Osteoblast (primary cell): ENCODE measurements around the gene CFAP74. TPM values are rescaled to one million over a fixed set of nuclear protein-coding genes. Genes with fewer than 3 reads are reported as not detected.

Experiments used
- DNase-seq: peaks from one replicate; pipeline ENCODE4 v3.0.0; 2011; ENCODE audit warnings: low spot score, mixed read lengths; ENCODE audit not compliant: insufficient read length; ENCODE audit errors: missing footprints
- H2AFZ ChIP-seq: 2 replicates; pipeline ENCODE4 v1.6.0; 2011; ENCODE audit warnings: mild to moderate bottlenecking, low read length
- H3K27ac ChIP-seq: 2 replicates; pipeline ENCODE4 v1.5.1; 2011; ENCODE audit warnings: mild to moderate bottlenecking, low read depth, low read length, moderate library complexity
- H3K27me3 ChIP-seq: 2 replicates; pipeline ENCODE4 v1.6.0; 2012; ENCODE audit warnings: mild to moderate bottlenecking, control low read depth, inconsistent platforms, low read length, moderate library complexity; ENCODE audit not compliant: insufficient read depth
- H3K36me3 ChIP-seq: 2 replicates; pipeline ENCODE4 v1.5.1; 2011; ENCODE audit warnings: mild to moderate bottlenecking, low read length, control low read depth, moderate library complexity; ENCODE audit not compliant: insufficient read depth
- H3K4me1 ChIP-seq: 2 replicates; pipeline ENCODE4 v1.5.1; 2011; ENCODE audit warnings: mild to moderate bottlenecking, low read length, control low read depth, moderate library complexity; ENCODE audit not compliant: insufficient read depth
- H3K4me2 ChIP-seq: 2 replicates; pipeline ENCODE4 v1.6.0; 2011; ENCODE audit warnings: mild to moderate bottlenecking, low read length; ENCODE audit not compliant: insufficient read depth
- H3K4me3 ChIP-seq: fragments of 200-600 bp; sonication (generic); 3 replicates; pipeline ENCODE4 v1.5.1; 2012; ENCODE audit warnings: mild to moderate bottlenecking, low read length, inconsistent platforms; ENCODE audit not compliant: insufficient read depth
- H3K79me2 ChIP-seq: 2 replicates; pipeline ENCODE4 v1.6.0; 2012; ENCODE audit warnings: mild to moderate bottlenecking, low read length, control low read depth, inconsistent platforms; ENCODE audit not compliant: insufficient read depth
- H3K9me3 ChIP-seq: 2 replicates; pipeline ENCODE4 v1.5.1; 2011; ENCODE audit warnings: low read depth, low read length, control low read depth
- H4K20me1 ChIP-seq: 2 replicates; pipeline ENCODE4 v1.6.0; 2012; ENCODE audit warnings: mild to moderate bottlenecking, low read length, control low read depth; ENCODE audit not compliant: insufficient read depth
- CTCF ChIP-seq: IDR thresholded peaks from 2 replicates; pipeline ENCODE4 v1.5.1; 2011; ENCODE audit warnings: mild to moderate bottlenecking, low read depth, low read length, moderate library complexity; ENCODE audit errors: extremely low read depth
- total RNA-seq: library from RNA; depleted of rRNA; stranded (reverse); fragments of >200 nt; gene quantifications from 2 replicates; pipeline ENCODE4 v1.2.3, GENCODE V29; 2012

CFAP74 gene
- total RNA-seq, 1 donor, result not detected

GRCh38 chr1:2009101-2010053 lies 5.8 kb upstream of the CFAP74 start:
- H3K36me3 ChIP-seq, result no peaks in the 10 kb centered on the region
- TF ChIP-seq CTCF, result no peak
- H3K9me3 ChIP-seq, result no peaks in the 10 kb centered on the region
- no peak overlapping the region for H3K27ac ChIP-seq
- no peak overlapping the region for H3K4me2 ChIP-seq
- peaks cover 15% of the 10 kb centered on the region for H3K27me3 ChIP-seq
- H3K79me2 ChIP-seq, result no peaks in the 10 kb centered on the region
- no peak overlapping the region for H2AFZ ChIP-seq
- no peaks in the 10 kb centered on the region for H4K20me1 ChIP-seq
- H3K4me1 ChIP-seq, result no peaks in the 10 kb centered on the region
- peak; percentile 52 for DNase-seq
- H3K4me3 ChIP-seq, result no peak overlapping the region

- H3K4me3 ChIP-seq, result no peak overlapping the region
- H3K27me3 ChIP-seq, result peaks cover 26% of the 10 kb centered on the region
- H3K36me3 ChIP-seq, result no peaks in the 10 kb centered on the region
- DNase-seq, result peak; percentile 73
- no peak overlapping the region for H3K27ac ChIP-seq
- H3K4me1 ChIP-seq, result no peaks in the 10 kb centered on the region
- TF ChIP-seq CTCF, result no peak
- H4K20me1 ChIP-seq, result no peaks in the 10 kb centered on the region
- no peak overlapping the region for H3K4me2 ChIP-seq
- no peaks in the 10 kb centered on the region for H3K9me3 ChIP-seq
- H3K79me2 ChIP-seq, result no peaks in the 10 kb centered on the region
- no peak overlapping the region for H2AFZ ChIP-seq
Observed at GRCh38 chr1:2004856-2005255, 1.3 kb upstream of the CFAP74 start.

- no peak for TF ChIP-seq CTCF
- DNase-seq, result peak; percentile 76
- no peaks in the 10 kb centered on the region for H3K36me3 ChIP-seq
- H3K4me1 ChIP-seq, result no peaks in the 10 kb centered on the region
- H3K4me2 ChIP-seq, result no peak overlapping the region
- no peaks in the 10 kb centered on the region for H3K79me2 ChIP-seq
- H3K27me3 ChIP-seq, result peaks cover 29% of the 10 kb centered on the region
- H3K27ac ChIP-seq, result no peak overlapping the region
- no peaks in the 10 kb centered on the region for H3K9me3 ChIP-seq
- H3K4me3 ChIP-seq, result no peak overlapping the region
- H2AFZ ChIP-seq, result no peak overlapping the region
- H4K20me1 ChIP-seq, result no peaks in the 10 kb centered on the region
Observed at GRCh38 chr1:2001773-2002411, 1.7 kb downstream of the CFAP74 start.

- Histone ChIP-seq H4K20me1 (no peaks in the 10 kb centered on the region), H3K4me2 (no peak overlapping the region), H3K79me2 (no peaks in the 10 kb centered on the region), H3K9me3 (no peaks in the 10 kb centered on the region), H3K27ac (no peak overlapping the region), H3K36me3 (no peaks in the 10 kb centered on the region), H3K4me1 (no peaks in the 10 kb centered on the region), H3K4me3 (no peak overlapping the region), H2AFZ (no peak overlapping the region), H3K27me3 (peaks cover 29% of the 10 kb centered on the region)
- peak; percentile 21 for DNase-seq
- TF ChIP-seq CTCF, result no peak
Observed at GRCh38 chr1:2000850-2001249, 2.7 kb downstream of the CFAP74 start.
